ENCODE data around the gene ABCB1. TPM values are rescaled to one million over a fixed set of nuclear protein-coding genes. Genes with fewer than 3 reads are reported as not detected.
A peak's percentile ranks its signal among the peaks of the same experiment; 100 is the strongest.

Gene ABCB1
- total and polyA plus RNA-seq, 2 of the 13 experiments (the other 11 are each of a cell fraction or from before 2014, with no cell fraction given): 42.8 to 52.6 TPM

- no peak for TF ChIP-seq FIP1L1 (IDR thresholded peaks at IDR 0.05; ENCODE audit: borderline replicate concordance, insufficient read depth, low read depth, low read length)
- no peak for TF ChIP-seq CHCHD3 (CRISPR knock-in tag; IDR thresholded peaks at IDR 0.05)
- no peak for TF ChIP-seq AGO2 (optimal IDR thresholded peaks at IDR 0.05; ENCODE audit: low read depth, low read length)
- TF ChIP-seq ATF6 (CRISPR knock-in tag; conservative IDR thresholded peaks at IDR 0.05): no peak
- no peak for TF ChIP-seq MAFF (IDR thresholded peaks at IDR 0.05; ENCODE audit: low read depth, low read length)
- TF ChIP-seq RBM39 (IDR thresholded peaks at IDR 0.05; ENCODE audit: low read depth, low read length, poor library complexity, severe bottlenecking): no peak
- TF ChIP-seq SRSF9 (IDR thresholded peaks at IDR 0.05; ENCODE audit: borderline replicate concordance, insufficient read depth, low read depth, low read length, poor library complexity, severe bottlenecking): no peak
- TF ChIP-seq EP300 (IDR thresholded peaks at IDR 0.05; ENCODE audit: low read depth in 2 of 2, low read length in 2 of 2): peak; percentile 76 to 89; a peak in 3 of 4 replicates
- peak; percentile 74 for TF ChIP-seq EP300 (CRISPR knock-in tag; IDR thresholded peaks at IDR 0.05; ENCODE audit: borderline replicate concordance)
- no peak for TF ChIP-seq U2AF1 (optimal IDR thresholded peaks at IDR 0.05; ENCODE audit: low read depth, low read length)
- no peak for TF ChIP-seq SNAPC2 (CRISPR knock-in tag; IDR thresholded peaks at IDR 0.05)
- peak; percentile 76 for TF ChIP-seq TBX2 (CRISPR knock-in tag; IDR thresholded peaks at IDR 0.05; ENCODE audit: borderline replicate concordance)
- TF ChIP-seq HMG20B (CRISPR knock-in tag; conservative IDR thresholded peaks at IDR 0.05): no peak
- TF ChIP-seq SNRNP70 (IDR thresholded peaks at IDR 0.05; ENCODE audit: low read depth, low read length): no peak
- no peak for TF ChIP-seq MTA1 (CRISPR knock-in tag; IDR thresholded peaks at IDR 0.05; ENCODE audit: borderline replicate concordance)
- TF ChIP-seq SRY (CRISPR knock-in tag; IDR thresholded peaks at IDR 0.05): 0 out of 2 replicates have a peak, but pooled peaks have one; percentile 38
- TF ChIP-seq ZNF362 (CRISPR knock-in tag; IDR thresholded peaks at IDR 0.05; ENCODE audit: borderline replicate concordance): peak; percentile 60; the same call in 1 of the 2 replicates
- TF ChIP-seq, protein P1, sequence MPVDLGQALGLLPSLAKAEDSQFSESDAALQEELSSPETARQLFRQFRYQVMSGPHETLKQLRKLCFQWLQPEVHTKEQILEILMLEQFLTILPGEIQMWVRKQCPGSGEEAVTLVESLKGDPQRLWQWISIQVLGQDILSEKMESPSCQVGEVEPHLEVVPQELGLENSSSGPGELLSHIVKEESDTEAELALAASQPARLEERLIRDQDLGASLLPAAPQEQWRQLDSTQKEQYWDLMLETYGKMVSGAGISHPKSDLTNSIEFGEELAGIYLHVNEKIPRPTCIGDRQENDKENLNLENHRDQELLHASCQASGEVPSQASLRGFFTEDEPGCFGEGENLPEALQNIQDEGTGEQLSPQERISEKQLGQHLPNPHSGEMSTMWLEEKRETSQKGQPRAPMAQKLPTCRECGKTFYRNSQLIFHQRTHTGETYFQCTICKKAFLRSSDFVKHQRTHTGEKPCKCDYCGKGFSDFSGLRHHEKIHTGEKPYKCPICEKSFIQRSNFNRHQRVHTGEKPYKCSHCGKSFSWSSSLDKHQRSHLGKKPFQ (CRISPR knock-in tag; IDR thresholded peaks at IDR 0.05; ENCODE audit: insufficient replicate concordance): no peak
- TF ChIP-seq CHD2 (IDR thresholded peaks at IDR 0.05; ENCODE audit: low read depth, low read length): no peak
- TF ChIP-seq SMC3 (IDR thresholded peaks at IDR 0.05; ENCODE audit: low read length): no peak
- no peak for TF ChIP-seq ZBTB39 (CRISPR knock-in tag; IDR thresholded peaks at IDR 0.05)
- TF ChIP-seq, protein P2, sequence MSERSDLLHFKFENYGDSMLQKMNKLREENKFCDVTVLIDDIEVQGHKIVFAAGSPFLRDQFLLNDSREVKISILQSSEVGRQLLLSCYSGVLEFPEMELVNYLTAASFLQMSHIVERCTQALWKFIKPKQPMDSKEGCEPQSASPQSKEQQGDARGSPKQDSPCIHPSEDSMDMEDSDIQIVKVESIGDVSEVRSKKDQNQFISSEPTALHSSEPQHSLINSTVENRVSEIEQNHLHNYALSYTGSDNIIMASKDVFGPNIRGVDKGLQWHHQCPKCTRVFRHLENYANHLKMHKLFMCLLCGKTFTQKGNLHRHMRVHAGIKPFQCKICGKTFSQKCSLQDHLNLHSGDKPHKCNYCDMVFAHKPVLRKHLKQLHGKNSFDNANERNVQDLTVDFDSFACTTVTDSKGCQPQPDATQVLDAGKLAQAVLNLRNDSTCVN (CRISPR knock-in tag; IDR thresholded peaks at IDR 0.05; ENCODE audit: borderline replicate concordance): no peak; the same call in 1 of the 2 replicates
Observed at GRCh38 chr7:87463982-87464381, 136.7 kb downstream of the ABCB1 start (continued).
